ENCODE measurements around the gene KATNB1.
"Not testable (repeated sequence)": the region's sequence is repeated elsewhere in the genome, so short reads cannot be mapped to it uniquely, and the experiment has no call there.

The KATNB1 gene

DNA sequence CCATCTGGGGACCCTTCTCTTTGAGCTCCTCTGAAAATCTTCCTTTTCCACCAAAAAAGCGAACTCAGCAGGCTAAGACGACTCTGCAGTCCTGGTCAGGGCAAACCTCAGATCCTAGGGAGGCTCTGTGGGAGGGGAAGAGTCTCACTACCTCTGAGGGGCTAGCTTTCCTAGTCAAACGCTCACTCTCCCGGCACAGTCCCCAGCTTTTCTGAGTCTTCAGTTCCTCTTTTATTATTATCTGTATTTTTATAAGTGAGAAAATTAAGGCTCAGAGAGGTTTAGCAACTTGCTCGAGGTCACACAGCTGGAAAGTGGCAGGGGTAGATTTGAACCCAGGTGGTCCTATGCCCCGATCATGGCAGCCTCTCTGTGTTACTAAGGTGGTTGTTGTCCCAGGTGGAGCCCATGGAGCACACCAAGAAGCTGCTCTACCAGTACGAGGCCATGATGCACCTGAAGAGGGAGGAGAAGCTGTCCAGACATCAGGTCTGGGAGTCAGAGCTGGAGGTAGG is 9.1 kb upstream of the KATNB1 start:
- DNase-seq = no peak

DNA sequence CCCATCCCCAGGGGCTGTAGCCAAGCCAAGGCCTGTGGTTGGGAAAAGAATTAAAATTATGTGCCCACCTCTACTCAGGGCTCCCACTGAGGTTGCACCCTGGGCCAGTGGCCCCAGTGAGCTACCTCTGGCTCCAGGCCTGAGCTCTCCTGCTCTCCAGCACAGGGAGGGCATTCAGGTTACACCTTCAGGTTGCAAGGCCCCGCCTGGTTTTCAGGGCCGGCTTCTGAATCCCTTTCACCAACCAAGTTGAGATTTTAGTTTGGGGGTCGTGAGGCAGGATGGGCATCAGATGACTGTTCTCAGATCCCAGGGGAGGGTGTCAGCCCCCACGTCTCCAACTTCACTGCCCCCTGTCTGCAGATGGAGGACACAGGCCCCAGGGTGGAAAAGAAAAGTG is 8.0 kb upstream of the KATNB1 start:
- DNase-seq = no peak

- DNase-seq = no peak
These were observed 7.0 kb upstream of the KATNB1 start for GRCh38 chr16:57728336-57729181.

DNA sequence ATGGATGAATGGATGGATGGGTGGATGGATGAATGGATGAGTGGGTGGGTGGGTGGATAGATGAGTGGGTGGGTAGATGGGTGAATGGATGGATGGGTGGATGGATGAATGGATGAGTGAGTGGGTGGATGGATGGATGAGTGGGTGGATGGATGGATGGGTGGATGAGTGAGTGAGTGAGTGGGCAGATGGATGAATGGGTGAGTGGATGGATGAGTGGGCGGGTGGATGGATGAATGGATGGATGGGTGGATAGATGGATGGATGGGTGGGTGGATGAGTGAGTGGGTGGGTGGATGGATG is 6.4 kb upstream of the KATNB1 start:
- DNase-seq = no peak

- DNase-seq = not testable (repeated sequence)
These were observed 5.7 kb upstream of the KATNB1 start for GRCh38 chr16:57729852-57730251.

- DNase-seq = no peak
These were observed 4.5 kb upstream of the KATNB1 start for GRCh38 chr16:57730771-57731730.

GRCh38 chr16:57732037-57732436 is 3.5 kb upstream of the KATNB1 start:
- DNase-seq = no peak

DNA sequence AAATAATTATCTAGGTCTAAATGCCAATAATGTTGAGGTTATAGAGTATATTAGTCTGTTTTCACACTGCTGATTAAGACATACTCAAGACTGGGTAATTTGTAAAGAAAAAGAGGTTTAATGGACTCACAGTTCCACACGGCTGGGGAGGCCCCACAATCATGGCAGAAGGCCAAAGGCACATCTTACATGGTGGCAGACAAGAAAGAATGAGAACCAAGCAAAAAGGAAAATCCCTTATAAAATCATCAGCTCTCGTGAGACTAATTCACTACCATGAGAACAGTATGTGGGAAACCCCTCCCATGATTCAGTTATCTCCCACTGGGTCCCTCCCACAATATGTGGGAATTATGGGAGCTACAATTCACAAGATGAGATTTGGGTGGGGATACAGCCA is 2.9 kb upstream of the KATNB1 start:
- no peak for DNase-seq

- no peak for DNase-seq
These were observed 1.2 kb upstream of the KATNB1 start for GRCh38 chr16:57734308-57734924.

DNA sequence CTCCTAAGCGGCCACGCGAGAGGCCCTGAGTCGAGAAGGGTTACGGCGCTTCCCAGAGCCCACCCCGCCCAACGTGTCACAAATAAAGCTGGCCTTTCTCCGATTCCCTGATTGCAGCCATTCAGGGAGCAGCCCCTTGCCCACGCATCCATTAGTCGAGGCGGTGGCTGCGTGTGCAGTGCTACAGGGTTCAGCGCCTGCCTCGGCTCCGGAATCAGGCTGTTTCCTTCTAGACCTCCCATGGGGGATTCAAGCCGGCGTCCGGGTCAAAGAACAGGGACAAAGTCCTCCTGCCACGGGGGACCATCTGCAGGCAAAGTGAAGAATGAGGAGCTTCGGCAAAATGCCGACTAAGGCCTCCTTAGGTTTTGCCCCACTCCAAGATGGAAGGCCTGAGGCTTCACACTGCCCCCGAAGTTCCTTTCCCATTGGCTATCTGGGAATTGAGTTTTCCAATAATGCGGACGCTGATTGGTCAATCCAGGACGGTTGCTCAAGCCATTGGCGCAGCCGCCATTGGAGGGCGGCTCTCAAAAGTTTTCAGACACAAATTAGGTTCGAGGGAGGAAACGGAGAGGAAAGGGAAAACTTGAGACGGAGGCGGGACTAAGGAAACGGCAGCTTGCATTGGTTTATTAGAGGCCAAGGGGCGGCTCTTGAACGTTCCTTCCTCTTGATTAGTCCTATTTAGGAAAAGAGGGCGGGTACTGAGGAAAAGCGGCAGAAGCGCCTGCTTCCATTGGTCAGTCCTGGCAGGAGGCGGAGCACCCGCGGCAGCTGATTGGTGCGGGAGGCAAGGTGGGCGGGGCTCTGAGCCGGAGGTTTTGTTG is 430 bp upstream of the KATNB1 start:
- DNase-seq = peak; percentile 94

- peak; percentile 24 for DNase-seq
These were observed 1.1 kb downstream of the KATNB1 start for GRCh38 chr16:57736419-57737351.

GRCh38 chr16:57738844-57739243 is 3.3 kb downstream of the KATNB1 start:
- no peak for DNase-seq

- no peak for DNase-seq
These were observed 4.3 kb downstream of the KATNB1 start for GRCh38 chr16:57739756-57740422.

DNA sequence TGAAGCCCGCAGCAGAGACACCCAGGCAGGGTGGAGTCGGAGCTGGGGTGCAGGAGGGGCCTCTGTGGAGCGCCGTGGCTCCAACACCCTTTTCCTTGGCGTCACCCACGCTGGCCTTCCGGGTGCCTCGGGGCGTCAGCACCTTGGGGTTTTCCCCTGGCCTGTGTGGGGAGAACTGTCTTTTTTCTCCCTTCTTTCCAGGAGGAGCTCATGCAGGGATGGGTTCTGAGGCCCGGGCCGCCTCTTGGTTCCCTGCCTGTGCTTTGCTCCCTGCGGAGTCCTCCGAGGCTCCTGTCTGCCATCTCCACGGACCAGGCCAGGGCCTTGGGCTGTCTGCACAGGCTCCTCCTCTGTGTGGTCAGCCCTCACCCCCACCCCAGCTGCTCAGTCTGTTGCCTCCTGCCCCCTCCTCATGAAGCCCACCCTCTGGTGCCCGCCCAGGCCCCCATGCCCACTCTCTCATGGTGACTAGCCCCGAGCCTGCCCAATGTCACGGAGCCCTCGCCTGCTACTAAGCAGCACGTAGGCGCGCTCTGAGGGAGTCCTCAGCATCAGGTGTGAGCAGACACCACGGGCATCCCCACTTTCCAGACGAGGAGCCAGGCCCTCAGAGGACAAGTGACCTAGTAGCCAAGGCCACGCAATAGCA is 5.0 kb downstream of the KATNB1 start:
- no peak for DNase-seq

GRCh38 chr16:57741660-57742191 is 6.2 kb downstream of the KATNB1 start:
- no peak for DNase-seq

GRCh38 chr16:57742543-57742942 is 7.0 kb downstream of the KATNB1 start:
- no peak for DNase-seq

- no peak for DNase-seq
These were observed 7.9 kb downstream of the KATNB1 start for GRCh38 chr16:57743458-57743857.

GRCh38 chr16:57743886-57744641 is 8.5 kb downstream of the KATNB1 start:
- no peak for DNase-seq

DNA sequence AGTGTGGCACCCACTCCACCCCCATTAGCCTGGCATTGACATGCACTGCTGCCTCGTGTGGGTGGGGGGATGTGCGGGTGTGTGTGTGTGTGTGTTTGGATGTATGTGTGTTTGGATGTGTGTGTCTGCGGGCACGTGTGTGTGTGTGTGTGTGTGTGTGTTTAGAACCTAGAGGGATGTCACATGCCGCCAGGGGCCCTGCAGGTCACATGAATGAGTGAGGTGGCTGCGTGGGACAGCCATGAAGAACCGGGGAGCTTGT is 9.0 kb downstream of the KATNB1 start:
- no peak for DNase-seq
